ENCODE results near the gene REG4. TPM values are rescaled to one million over a fixed set of nuclear protein-coding genes. Genes with fewer than 3 reads are reported as not detected.
"Not testable (repeated sequence)": the region's sequence is repeated elsewhere in the genome, so short reads cannot be mapped to it uniquely, and the experiment has no call there.

Gene REG4
- total RNA-seq, 1 experiment from 2014 or later: 0.08 TPM

DNA sequence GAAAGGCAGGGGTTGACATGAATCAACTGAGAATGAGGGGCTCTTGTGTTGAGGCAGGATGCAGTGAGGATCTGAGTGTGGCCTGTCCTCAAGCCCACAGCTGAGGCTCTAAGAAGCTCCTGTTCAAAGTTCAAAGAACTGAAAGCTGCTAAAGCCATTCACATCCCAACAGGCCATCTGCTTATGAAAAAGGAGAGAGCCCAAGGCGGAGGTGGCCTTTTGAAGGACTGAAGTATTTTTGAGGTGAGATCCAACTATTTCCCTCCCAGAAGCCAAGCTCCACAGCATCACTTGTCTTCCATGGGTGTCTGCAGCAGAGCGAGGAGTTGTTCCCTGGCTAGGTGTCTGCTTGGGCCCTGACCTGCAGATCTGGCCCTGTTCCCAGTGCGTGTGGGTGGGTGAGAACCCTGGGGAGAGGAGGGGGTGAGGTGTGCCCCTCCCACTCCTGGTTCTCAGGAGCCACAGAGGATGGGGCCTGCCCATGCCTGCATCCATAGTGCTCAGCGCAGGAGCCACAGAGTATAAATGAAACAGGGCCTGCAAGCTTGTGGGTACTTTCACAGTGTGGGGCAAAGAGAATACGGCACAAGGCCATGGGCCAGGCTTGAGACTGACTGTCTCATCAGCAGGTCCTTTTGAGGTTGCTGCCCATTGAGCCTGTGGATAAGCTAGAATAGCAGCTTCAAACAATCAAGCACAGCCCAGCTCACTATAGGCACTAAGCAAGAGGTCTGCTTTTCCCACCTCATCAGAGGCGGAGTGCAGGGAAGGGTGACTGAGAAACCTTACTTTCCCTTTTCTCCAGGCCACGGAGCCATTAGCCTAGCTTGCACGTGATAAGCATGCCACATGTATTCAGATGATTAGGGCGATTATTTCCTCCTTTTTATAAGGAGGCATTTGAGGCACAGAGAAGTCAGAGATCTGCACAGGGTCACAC lies 15.7 kb downstream of the REG4 start:
- Histone ChIP-seq H3K36me3 (no peaks in the 10 kb centered on the region), H3K27me3 (no peaks in the 10 kb centered on the region), H3K4me1 (peaks cover 19% of the 10 kb centered on the region), H3K27ac (no peak overlapping the region), H3K9me3 (replicated peaks) (no peaks in the 10 kb centered on the region), H3K4me3 (no peak overlapping the region)
- no peak for DNase-seq

- Histone ChIP-seq H3K27ac (no peak overlapping the region), H3K36me3 (no peaks in the 10 kb centered on the region), H3K27me3 (no peaks in the 10 kb centered on the region), H3K4me1 (peaks cover 23% of the 10 kb centered on the region), H3K9me3 (replicated peaks) (no peaks in the 10 kb centered on the region), H3K4me3 (no peak overlapping the region)
- DNase-seq: no peak
Observed at GRCh38 chr1:119794876-119795240, 16.4 kb downstream of the REG4 start.

- no peak overlapping the region for H3K27ac ChIP-seq
- H3K9me3 ChIP-seq (replicated peaks): no peaks in the 10 kb centered on the region
Observed at GRCh38 chr1:119794230-119794875, 16.9 kb downstream of the REG4 start.

DNA sequence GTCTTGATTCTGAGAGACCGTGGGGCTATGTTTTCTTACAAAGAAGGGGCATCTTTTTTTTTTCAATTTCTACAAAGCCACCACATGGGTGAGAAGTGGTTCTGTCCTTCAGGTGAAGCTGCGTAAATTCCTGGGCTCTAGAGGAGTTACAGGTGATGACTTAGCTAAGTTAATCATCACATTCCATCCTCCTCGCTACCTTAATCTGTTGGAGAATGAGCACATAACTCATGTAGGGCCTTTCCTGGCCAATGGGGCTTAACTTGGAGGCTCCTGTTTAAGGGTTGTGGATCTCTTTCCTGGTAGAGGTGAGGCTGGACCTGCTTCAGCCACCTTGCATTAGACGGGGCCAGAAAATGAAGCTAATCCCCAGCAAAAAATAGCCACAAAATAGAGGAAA lies 19.9 kb downstream of the REG4 start:
- no peaks in the 10 kb centered on the region for H3K27me3 ChIP-seq
- H3K27ac ChIP-seq: no peak overlapping the region
- H3K4me3 ChIP-seq: no peak overlapping the region
- peaks cover 31% of the 10 kb centered on the region for H3K4me1 ChIP-seq
- H3K36me3 ChIP-seq: no peaks in the 10 kb centered on the region
- no peak for DNase-seq
- H3K9me3 ChIP-seq (replicated peaks): peaks cover 3% of the 10 kb centered on the region; the same call in 1 of the 2 replicates

More at GRCh38 chr1:119794230-119794875, 16.9 kb downstream of the REG4 start:
- no peak for DNase-seq
- Histone ChIP-seq H3K27me3 (no peaks in the 10 kb centered on the region), H3K36me3 (no peaks in the 10 kb centered on the region), H3K4me1 (peaks cover 21% of the 10 kb centered on the region), H3K4me3 (no peak overlapping the region)

DNA sequence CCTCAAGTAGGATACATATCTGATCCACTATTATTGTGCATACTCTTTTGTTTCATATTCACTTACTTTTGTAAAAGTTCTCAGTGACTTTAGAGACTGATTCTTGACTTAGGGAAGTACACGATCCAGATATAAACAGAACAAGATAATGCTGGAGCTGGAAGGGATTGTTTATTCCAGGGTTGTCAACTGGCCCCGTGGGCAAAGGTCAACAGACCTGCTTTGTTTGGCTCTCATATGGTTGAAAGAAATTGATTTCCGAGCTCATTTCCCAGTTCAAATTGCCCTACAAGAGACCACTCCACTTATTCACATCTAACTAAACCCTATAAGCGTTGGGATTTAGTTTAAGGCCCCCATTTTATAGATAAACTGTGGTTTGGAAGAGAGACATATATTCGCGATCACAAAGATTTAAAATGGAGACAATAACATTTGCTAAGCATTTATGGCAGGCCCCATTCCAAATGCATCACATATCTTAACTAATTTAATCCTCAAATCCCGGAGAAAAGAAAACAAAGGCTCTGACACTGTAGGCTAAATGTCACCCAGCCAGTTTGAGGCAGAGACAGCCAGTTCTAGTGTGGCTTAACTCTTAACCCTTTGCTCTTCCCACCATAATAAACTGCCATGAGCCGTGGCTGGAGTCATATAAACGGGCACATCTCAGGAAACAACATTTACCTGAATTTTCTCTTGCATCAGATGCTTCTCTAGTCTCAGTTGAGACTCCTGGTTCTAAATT lies 20.6 kb downstream of the REG4 start:
- H3K27ac ChIP-seq: no peak overlapping the region
- DNase-seq: no peak
- H3K36me3 ChIP-seq: no peaks in the 10 kb centered on the region
- H3K4me1 ChIP-seq: peaks cover 31% of the 10 kb centered on the region
- H3K4me3 ChIP-seq: peak overlapping the region; percentile 3; the same call in 1 of the 2 replicates
- peaks cover 6% of the 10 kb centered on the region; the same call in 1 of the 2 replicates for H3K9me3 ChIP-seq (replicated peaks)
- no peaks in the 10 kb centered on the region for H3K27me3 ChIP-seq

- H3K4me1 ChIP-seq: peaks cover 31% of the 10 kb centered on the region
- H3K36me3 ChIP-seq: no peaks in the 10 kb centered on the region
- no peak overlapping the region for H3K4me3 ChIP-seq
- H3K27ac ChIP-seq: peak overlapping the region; percentile 35; the same call in 1 of the 2 replicates
- H3K9me3 ChIP-seq (replicated peaks): peaks cover 6% of the 10 kb centered on the region; the same call in 1 of the 2 replicates
- DNase-seq: peak; percentile 36 to 50
- H3K27me3 ChIP-seq: no peaks in the 10 kb centered on the region
Observed at GRCh38 chr1:119787776-119788175, 23.5 kb downstream of the REG4 start.

- not testable (repeated sequence) for H3K9me3 ChIP-seq (replicated peaks); H3K27me3 ChIP-seq; H3K4me3 ChIP-seq; H3K36me3 ChIP-seq; H3K27ac ChIP-seq
- DNase-seq: peak; percentile 51 to 53
- peaks cover 31% of the 10 kb centered on the region for H3K4me1 ChIP-seq
Observed at GRCh38 chr1:119786473-119787050, 24.7 kb downstream of the REG4 start.

- not testable (repeated sequence) for H3K36me3 ChIP-seq; H3K27me3 ChIP-seq; H3K9me3 ChIP-seq (replicated peaks); H3K27ac ChIP-seq; H3K4me3 ChIP-seq; DNase-seq
- H3K4me1 ChIP-seq: peaks cover 30% of the 10 kb centered on the region
Observed at GRCh38 chr1:119786046-119786445, 25.2 kb downstream of the REG4 start.

GRCh38 chr1:119784191-119784781 lies 27.0 kb downstream of the REG4 start:
- Histone ChIP-seq H3K9me3 (replicated peaks) (peaks cover 6% of the 10 kb centered on the region; the same call in 1 of the 2 replicates), H3K4me1 (peaks cover 26% of the 10 kb centered on the region), H3K4me3 (no peak overlapping the region), H3K27ac (no peak overlapping the region), H3K27me3 (no peaks in the 10 kb centered on the region), H3K36me3 (no peaks in the 10 kb centered on the region)
- DNase-seq: no peak

- Histone ChIP-seq H3K36me3 (no peaks in the 10 kb centered on the region), H3K4me1 (peaks cover 22% of the 10 kb centered on the region), H3K27me3 (no peaks in the 10 kb centered on the region), H3K27ac (no peak overlapping the region), H3K9me3 (replicated peaks) (peaks cover 6% of the 10 kb centered on the region; the same call in 1 of the 2 replicates), H3K4me3 (no peak overlapping the region)
- no peak for DNase-seq
Observed at GRCh38 chr1:119783354-119784185, 27.7 kb downstream of the REG4 start.

GRCh38 chr1:119782631-119783325 lies 28.5 kb downstream of the REG4 start:
- Histone ChIP-seq H3K4me3 (no peak overlapping the region), H3K4me1 (peaks cover 14% of the 10 kb centered on the region), H3K27me3 (no peaks in the 10 kb centered on the region), H3K27ac (no peak overlapping the region), H3K36me3 (no peaks in the 10 kb centered on the region), H3K9me3 (replicated peaks) (peaks cover 6% of the 10 kb centered on the region; the same call in 1 of the 2 replicates)
- no peak for DNase-seq

DNA sequence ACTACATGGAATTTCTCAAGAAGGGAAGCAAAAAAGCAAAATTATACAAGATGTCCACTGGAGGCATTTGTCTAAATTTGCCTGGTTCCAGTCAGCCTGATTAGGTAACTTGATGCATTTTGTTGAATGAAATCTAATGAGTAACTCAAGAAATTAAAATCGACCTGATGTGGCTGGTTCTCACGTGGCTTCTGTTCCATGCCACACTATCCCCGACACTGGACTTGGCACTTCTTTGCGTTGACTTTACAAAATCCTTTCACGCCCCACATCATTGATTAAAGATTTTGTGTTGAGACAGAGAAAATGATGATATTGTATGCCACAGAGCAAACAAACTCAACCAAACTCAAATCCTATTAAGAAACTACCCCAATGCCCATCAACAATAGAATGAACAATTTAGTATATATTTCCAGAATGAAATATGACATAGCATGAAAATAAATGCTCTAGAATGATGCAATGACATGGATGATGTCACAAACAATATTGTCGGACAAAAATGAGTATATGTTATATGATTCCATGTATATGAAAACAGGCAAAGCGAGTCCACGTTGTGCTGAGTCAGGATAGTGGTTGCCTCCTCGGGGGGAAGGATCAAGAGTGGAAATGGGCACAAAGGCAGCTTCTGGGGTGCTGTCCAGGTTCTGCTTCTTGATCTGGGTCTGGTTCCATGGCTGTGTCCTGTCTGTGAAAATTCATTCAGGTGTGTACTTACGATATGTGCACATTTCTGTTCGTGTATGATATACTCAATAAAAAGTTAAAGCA lies 29.6 kb downstream of the REG4 start:
- no peak for DNase-seq
- H3K9me3 ChIP-seq (replicated peaks): peaks cover 6% of the 10 kb centered on the region; the same call in 1 of the 2 replicates
- H3K27ac ChIP-seq: no peak overlapping the region

More for the DNA sequence above, 29.6 kb downstream of the REG4 start:
- no peaks in the 10 kb centered on the region for H3K27me3 ChIP-seq
- peaks cover 5% of the 10 kb centered on the region; the same call in 1 of the 2 replicates for H3K4me1 ChIP-seq
- H3K4me3 ChIP-seq: no peak overlapping the region
- no peaks in the 10 kb centered on the region for H3K36me3 ChIP-seq

All from SJCRH30 (cell line).